IPS-NIHi7 (cell line): Measurements from ENCODE around the gene CCDC71L.

Experiments
- DNase-seq: peaks from one replicate; pipeline ENCODE4 v3.0.0; 2012; ENCODE audit warnings: mixed read lengths; ENCODE audit errors: extremely low spot score

CCDC71L gene

DNA sequence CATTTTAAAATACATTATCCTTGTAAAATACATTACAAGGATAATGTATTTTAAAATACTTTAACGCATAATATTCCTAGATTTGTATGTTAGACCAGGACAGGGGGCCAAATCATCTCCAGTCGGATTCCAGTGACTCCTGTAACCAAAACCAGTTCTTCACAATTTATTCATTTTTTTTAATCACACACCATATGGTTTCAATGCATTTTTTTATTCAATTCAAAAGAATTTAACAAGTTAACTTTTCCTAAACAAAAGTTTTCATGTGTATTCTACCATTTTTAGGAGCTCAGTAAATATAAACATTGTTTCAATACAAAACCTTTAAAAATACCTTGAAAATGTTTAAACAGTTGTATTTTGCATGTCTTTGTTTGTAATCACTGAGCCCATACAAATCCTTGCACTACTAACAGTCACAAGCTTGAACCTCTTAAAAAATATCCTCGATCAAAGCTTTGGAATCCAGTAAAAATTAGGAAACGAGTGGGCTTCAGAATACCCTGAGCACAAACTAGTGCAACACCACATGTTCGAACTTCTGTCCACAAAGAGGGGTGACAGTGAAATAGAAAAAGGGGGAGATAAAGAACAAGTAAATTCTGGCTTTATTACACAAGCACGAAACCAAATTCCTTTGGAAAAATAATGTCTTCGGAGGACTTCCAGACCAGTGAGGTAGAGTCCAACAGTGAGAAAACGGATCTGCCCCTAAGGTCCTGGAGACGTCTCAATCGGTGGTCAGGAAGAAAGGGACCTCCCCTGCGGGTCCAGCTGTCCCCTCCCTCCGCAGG, 1.6 kb downstream of the CCDC71L start:
- DNase-seq: no peak

DNA sequence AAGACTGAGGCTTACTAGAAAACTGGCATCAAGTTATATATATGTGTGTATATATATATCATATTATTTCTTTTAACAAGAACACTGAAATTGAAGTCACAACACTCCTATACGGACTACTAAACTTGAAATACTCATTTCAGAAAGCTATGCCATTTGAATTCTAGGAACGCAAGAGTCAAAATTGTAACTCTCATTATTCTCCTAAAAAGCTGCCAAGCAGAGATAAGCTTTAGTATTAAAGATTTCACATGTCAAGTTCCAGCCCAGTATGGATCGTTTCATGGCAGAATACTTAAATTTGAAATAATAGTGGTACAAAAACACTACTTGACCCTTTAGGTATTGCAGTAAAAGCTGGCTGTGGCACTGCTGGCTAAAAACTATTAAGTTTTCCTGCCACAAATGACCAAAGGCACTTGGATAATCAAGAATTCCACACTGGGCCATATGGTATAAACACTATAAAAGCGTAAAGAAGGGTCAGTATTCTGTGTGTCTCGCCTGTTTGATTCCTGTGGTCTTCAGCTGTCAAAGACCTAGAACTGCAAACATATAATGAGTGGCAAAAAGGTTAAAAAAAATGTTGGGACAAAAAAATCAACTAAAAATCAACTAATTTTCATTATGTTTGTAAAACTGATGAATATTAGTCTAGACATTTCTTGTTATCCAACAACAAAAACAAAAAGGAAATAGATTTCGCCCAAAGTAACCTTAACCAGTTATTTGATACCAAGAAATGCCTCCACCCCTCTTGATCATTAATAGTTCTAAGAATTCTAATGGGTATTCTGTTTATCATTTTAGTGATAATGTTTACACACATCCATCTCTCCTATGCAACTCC, 2.4 kb downstream of the CCDC71L start:
- no peak for DNase-seq

DNA sequence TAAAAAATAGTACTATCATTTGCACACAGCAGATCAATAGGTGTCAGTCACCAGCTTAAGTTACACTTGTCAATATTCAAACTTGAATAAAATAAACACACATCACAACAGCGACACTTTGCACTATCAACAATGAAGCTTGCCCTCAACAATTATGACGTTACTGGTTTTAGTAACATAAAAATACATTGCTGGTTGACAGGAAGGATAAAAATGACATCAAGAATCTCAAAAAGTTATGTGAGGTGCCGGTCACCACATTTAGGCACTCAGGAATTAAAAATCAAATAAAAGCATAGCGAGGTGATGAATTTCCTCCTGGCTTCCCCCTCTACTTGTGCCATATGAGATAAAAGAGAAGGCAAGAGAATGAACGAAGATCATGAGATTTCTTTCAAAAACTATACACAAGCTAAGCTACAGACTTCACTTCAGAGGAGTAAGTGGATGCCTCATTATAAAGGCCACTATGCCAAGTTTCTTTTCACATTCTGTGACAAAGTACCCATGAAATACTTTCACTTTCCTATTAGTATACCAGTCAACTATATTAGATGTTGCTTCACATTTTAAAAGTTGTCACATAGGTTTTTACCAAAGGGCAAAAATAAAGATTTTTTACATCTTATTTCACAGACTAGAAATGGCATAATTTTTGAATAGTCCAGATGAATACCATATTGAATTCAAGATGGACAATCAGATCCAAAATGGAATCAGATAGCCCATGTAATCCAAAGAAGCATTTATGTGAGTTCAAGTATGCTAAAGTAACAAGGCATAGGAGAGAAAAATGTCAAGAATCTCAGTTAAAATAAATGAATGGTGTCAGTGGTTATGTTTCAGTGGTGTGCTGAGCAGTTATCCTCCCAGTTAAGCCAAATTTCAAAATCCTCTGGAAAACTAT, 3.6 kb downstream of the CCDC71L start:
- no peak for DNase-seq

DNA sequence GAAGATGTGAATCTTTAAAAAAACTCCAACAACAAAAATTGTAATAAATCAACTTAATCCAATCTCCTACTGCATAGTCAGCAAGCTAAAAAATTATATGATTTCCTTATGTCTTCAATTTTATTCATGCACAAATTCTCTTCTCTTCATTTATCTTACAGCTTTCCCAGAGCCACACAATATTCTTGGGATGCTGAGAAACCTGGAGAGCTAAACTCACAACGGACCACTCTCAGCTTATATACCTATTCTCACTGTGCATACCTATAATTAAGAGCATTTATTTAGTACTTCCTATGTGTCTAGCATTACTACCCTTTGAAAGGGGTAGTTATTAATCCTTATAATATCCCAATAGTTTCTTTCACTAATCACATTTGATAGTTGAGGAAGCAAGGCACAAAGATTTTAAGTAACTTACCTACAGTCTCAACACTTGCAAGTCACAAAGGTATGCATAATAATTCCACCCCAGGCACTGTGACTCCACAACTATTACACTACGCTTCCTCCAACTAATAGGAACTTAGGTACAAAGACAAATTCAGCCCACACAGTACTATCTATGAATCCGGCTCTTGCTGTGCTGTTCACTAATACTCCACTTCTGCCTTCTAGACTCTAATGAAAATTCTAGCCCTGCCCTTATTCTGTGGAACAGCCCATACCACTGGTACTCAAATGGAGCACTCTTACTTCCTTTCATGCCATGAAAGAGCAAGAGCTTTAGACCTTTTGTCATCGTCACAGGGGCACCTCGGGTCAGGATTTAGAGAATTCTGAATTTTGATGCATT, 5.1 kb downstream of the CCDC71L start:
- DNase-seq: no peak

DNA sequence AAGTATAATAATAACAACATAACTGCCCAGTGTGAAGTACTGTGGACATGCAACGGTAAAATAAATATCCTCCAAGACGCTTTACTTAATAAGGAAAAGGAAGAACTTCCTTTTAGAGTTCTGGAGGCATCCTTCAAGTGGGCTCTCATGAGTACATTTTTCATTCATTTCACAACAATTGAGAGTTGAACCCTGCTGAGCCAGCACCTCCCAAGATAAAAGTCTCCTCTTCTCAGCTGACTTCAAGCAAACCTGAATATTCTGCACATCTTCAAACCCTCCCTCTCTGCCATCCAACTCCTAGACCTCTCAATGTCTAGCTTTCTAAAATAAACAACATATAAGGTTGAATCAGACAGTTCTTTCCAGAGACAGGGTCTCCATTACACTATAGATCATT, 7.5 kb downstream of the CCDC71L start:
- DNase-seq: no peak

DNA sequence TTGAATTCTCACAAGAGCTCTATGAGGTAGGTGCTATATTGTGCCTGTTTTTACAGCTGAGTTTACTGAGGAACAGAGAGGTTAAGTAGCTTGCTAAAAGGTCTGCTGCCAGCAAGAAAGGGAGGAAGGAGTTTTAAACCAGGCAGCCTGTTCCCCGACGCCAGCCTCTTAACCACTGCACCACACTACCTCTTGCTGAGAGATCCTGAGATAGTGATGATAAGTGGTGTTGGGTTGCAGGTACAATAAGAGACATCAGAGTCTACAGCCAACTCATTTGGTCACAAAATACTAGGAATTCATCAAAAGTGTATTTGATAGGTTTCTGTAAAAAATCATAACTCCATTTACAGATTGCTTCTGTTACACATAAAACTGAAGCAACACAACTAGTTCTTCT, 8.0 kb downstream of the CCDC71L start:
- DNase-seq: no peak

DNA sequence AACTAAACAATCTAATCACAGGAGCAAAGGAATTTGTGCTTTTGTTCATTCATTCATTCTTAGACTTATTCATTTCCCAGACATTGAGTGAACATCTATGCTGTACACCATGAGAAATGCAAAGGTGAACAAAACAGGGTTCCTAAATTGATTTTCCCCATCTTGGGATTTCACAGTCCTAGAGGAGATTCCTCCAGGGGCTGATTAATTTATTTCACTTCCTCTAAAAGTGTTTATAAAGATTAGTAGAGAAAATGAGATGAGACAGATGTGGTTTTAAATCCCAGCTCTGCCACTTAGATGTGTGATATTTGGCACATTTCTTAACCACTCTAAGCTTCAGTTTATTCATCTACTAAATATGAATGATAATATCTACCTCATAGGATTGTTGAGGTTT, 8.9 kb downstream of the CCDC71L start:
- no peak for DNase-seq

DNA sequence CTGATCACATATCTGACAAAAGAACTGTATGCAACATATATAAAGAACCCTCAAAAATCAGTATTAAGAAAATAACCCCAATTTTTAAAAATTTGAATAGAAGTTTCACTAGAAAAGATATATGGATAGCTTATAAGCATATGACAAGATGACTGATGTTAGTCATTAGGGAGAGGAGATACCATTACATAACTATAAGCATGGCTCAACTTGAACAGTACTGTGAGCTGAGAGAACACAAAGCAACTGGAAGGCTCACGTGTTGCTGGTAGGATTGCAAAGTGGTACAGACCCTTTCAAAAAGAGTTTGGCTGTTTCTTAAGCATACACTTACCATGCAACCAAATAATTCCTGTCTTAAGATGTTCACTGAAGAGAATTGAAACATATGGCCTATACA, 14.7 kb downstream of the CCDC71L start:
- no peak for DNase-seq

DNA sequence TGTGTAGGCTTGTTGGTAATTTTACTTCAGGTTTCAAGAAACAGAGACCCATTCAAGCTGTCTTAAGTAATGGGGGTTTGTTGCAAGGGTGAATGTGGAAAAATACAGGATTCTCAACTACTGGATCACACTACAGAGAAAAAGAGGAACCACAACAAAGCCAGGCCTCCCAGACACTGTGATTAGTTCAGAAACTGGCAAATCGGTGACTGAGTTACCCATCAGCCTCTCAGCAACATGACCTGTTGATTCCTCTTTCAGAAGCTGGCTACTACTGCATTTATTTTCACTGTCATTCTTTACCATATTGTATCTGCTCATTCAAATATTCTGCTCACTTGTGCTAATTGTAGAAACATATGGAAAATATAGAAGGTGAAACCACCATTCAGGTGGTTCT, 16.0 kb downstream of the CCDC71L start:
- no peak for DNase-seq

DNA sequence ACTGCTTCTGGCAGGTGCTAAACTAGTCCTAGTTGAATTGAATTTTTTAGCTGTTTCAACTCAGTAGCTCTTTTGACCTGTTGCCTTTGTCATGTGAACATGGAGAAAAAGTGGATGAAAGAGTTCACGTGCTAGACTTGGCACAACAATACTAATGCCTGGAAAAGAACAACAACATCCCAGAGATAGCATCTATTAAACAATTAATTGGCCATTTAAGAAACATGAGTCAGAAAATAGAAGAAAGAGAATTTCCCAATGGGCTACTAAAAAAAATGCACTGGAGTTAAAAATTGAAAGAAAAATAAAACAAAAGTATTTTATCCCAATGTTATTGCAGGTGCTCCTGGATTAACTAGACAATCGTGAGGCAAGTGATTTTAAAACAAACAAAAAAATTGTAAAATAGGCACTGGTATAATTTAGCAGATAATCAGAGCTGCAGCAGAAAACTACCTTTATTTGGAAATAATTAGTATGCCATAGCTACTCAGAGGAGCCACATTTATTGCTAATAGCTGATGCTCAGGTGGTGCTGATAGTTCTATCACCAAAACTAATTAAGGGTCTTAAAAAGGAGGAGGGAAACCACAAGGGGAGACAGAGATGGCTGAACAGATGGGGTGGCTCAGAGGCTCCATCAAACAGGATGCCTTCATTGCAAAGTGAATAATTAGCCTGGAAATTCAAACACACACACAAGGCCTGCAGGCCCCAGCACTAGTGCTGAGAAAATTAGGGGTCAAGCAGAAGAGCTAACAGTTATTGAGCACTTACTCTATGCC, 17.6 kb downstream of the CCDC71L start:
- no peak for DNase-seq

DNA sequence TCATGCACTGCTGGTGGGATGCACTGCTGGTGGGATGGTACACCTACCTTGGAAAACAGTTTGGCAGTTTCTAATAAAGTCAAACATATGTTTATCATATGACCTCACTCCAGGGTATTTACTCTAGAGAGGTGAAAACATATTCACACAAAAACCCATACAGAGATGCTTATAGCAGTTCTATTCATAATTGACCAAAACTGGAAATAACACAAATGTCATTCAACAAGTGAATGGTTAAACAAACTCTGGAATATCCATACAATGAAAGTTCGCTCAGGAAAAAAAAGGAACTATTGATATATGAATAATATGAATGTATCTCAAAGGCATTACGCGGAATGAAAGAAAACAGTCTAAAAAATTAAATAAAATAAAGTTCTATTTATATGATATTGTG, 19.5 kb downstream of the CCDC71L start:
- DNase-seq: no peak

DNA sequence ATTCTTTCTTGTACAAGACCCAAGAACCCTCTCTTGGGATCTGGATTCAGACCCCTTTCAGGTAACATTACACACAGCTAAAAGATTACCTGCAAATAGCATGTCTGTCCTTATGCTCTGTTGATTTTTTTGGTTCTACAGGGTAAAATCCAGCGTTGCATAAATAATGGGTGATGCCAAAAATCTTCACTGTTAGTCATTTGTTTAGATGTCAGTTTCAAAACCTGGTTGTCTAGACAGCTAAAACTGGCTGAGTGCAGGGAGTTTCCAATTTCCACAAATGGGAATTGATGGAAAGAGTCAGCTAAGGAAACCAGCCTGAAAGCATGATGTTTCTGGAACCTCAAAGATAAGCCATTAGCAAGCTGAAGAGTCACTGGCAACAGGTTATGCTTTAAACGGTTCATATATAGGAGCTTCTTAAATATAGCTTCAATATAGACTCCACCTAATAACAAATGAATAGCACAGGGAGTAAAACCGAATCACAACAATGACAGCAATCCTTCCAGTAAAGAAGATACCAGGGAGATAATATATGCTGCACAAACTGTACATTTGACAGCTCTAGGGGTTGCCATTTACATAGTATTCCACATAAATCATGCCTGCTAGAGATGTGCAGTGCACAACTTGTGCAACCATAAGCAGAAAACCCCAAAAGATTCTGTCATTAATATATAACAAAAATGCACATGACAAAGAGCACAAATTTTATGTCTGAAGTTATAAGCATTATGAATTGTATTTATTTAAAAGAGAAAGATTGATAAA, 20.4 kb downstream of the CCDC71L start:
- DNase-seq: no peak

DNA sequence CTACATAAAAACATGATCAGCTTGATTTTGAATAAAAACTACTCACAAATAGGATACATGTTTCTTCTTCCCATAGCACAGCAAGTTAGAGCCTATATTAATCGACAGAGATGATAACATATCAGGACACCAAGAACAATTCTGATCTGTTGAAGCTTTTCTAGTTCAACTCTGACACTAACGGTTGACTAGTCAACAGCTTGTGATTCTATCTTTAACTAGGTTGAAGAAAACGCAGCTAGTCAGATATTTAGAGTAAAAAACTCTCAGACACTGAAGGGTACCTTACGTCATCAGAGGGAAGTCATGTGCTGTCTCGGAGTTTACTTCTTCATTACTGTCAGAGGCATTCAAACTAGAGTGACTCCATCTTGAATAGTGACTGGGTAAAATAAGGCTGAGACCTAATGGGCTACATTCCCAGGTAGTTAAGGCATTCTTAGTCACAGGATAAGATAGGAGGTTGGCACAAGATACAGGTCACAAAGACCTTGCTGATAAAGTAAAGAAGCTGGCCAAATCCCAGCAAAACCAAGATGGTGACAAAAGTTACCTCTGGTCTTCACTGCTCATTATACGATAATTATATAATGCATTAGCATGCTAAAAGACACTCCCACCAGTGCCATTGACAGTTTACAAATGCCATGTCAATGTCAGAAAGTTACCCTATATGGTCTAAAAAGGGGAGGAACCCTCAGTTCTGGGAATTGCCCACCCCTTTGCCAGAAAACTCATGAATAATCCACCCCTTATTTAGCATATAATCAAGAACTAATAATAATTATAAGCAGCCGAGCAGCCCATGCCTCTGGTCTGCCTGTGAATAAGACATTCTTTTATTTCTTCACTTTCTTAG, 21.3 kb downstream of the CCDC71L start:
- DNase-seq: no peak

DNA sequence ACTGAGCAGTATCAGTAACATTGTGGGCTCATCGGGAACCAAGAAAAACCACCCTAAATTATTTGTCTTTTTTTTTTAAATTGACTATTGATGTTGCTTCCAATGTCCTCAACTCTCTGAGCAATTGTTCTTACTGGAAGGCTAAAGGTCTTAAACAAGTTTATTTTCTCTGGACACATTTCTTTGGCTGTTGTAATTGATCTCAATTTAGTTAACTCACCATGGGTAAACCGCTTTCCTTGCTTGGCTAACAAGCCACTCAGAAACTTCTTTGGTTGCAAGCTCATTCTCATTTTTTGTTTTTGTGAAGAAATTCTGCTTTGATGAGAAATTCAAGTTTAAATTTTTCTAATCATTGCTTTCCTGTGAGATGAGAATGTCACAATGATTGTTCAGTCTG, 25.5 kb downstream of the CCDC71L start:
- DNase-seq: no peak

DNA sequence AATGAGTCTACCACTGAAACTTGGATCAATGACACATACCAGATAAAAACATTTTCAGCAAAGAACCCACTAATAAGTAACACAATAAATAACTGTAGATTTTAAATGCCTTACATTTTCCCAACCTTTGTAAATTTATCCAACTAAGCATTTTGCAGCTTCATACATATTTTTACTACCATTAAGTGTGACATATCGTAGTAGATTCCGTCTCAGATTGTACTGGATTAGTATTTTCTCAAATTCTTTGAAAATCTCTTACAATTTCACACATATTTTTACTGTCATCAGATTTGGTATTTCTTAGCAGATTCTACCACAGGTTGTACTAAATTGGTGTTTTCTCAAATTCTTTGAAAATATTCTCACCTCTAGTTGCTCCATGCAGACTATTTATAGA, 26.0 kb downstream of the CCDC71L start:
- no peak for DNase-seq

DNA sequence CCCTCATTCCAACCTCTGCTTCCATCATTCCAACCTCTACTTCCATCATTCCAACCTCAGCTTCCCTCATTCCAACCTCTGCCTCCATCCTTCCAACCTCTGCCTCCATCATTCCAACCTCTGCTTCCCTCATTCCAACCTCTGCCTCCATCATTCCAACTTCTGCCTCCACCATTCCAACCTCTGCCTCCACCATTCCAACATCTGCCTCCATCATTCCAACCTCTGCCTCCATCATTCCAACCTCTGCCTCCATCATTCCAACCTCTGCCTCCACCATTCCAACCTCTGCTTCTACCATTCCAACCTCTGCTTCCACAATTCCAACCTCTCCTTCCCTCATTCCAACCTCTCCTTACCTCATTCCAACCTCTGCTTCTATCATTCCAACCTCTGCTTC, 30.3 kb downstream of the CCDC71L start:
- no peak for DNase-seq

DNA sequence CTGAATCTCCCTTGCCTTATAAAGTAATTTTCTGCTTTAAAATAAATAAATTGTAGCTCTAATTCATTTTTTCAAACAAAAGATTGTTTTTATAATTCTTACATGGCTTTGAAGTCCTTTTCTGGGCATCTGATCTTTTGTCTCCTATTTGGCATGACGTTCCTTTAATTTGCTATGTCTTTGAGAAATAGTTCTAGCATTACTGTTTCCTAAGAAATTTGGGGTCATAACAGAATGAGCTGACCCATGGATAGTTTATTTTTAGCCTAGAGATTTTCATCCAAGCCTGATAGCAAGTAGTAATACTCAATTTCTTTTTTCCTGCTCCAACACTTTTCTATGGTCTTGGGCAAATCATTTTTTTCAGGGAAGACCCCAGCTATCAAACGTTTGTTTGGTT, 31.4 kb downstream of the CCDC71L start:
- DNase-seq: no peak

DNA sequence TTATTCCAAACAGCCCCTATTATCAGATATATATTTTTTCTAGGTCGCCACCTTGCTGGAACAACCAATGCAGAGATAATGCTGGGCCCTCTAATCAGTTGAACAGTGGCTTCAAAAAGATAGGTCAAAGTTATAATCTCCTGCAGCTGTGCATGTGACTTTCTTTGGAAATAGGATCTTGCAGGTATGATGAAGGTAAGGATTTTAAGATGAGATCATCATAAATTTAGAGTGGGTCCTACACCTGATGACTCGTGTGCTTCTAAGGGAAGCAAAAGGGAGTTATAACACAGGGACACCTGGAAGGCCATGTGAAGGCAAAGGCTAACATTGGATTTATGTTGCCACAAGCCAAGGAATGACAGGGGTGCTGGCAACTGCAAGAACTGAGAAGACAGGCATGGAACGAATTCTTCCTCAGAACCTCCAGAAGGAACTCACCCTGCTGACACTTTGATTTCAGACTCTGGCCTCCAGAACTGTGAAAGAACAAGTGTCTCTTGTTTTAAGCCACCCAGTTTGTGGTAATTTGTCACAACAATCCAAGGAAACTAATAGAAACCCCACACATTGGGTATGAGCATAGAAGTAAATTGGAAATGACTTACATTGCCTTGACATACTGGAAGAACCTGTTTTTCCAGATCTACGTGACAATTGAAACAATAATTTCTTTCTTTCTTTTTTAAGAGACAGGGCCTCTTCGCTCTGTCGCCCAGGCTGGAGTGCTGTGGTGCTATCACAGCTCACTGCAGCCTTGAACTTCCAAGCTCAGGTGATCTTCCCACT, 34.4 kb downstream of the CCDC71L start:
- no peak for DNase-seq
